ENCODE measurements around the gene CTDSPL. TPM values are rescaled to one million over a fixed set of nuclear protein-coding genes. Genes with fewer than 3 reads are reported as not detected.

Gene CTDSPL
- total and polyA plus RNA-seq, 2 of the 13 experiments (the other 11 are each of a cell fraction or from before 2014, with no cell fraction given): 26.1 to 142 TPM

DNA sequence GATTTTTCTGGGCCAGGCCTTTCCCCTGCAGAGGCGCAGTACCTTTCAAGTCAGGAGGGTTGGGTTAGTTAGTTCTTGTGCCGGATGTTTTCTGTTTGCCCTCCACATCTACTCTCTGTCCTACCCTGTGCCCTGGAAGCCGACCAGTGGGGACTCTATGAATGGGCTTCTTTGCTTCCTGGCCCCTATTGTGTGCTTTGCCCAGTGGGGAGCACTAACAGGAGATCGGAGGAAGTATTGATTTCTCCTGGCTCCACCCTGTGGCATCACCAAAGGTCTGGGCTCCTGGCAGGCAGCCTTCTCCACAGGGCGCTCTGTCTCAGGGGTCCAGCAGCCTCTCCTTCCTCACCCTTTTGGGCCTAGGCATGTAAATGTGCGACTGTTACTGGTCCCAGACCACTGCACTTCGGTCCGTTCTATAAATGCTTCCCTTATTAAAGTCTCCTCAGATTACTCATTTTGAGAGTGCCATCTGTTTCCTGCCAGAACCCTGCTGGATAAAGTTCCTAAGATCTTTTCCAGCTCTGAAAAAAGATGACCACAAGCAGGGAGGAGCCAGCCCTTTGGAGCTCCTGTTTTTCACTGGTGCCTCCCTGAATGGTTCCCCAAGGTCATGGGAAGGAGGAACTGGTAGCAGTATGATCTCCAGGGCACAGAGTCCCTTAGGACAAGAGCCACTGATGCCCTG is 44.5 kb downstream of the CTDSPL start (continued):
- TF ChIP-seq GZF1 (CRISPR knock-in tag; IDR thresholded peaks at IDR 0.05): peak; percentile 47; the same call in 1 of the 2 replicates
- peak; percentile 72; the same call in 1 of the 2 replicates for TF ChIP-seq BRD4 (CRISPR knock-in tag; IDR thresholded peaks at IDR 0.05)
- peak; percentile 98 for TF ChIP-seq ETV5 (CRISPR knock-in tag; IDR thresholded peaks at IDR 0.05; ENCODE audit: borderline replicate concordance)
- peak; percentile 78; the same call in 1 of the 2 replicates for TF ChIP-seq RXRA (CRISPR knock-in tag; IDR thresholded peaks at IDR 0.05)
- no peak; the same call in 1 of the 2 replicates for TF ChIP-seq HIVEP1 (CRISPR knock-in tag; IDR thresholded peaks at IDR 0.05)
- TF ChIP-seq HDAC1 (CRISPR knock-in tag; IDR thresholded peaks at IDR 0.05): peak; percentile 75
- 0 out of 2 replicates have a peak, but pooled peaks have one; percentile 8 for TF ChIP-seq CBFB (CRISPR knock-in tag; IDR thresholded peaks at IDR 0.05)
- TF ChIP-seq KAT8 (CRISPR knock-in tag; IDR thresholded peaks at IDR 0.05): peak; percentile 62
- TF ChIP-seq, protein P1, sequence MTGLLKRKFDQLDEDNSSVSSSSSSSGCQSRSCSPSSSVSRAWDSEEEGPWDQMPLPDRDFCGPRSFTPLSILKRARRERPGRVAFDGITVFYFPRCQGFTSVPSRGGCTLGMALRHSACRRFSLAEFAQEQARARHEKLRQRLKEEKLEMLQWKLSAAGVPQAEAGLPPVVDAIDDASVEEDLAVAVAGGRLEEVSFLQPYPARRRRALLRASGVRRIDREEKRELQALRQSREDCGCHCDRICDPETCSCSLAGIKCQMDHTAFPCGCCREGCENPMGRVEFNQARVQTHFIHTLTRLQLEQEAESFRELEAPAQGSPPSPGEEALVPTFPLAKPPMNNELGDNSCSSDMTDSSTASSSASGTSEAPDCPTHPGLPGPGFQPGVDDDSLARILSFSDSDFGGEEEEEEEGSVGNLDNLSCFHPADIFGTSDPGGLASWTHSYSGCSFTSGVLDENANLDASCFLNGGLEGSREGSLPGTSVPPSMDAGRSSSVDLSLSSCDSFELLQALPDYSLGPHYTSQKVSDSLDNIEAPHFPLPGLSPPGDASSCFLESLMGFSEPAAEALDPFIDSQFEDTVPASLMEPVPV (CRISPR knock-in tag; IDR thresholded peaks at IDR 0.05): no peak
- TF ChIP-seq, protein P2, sequence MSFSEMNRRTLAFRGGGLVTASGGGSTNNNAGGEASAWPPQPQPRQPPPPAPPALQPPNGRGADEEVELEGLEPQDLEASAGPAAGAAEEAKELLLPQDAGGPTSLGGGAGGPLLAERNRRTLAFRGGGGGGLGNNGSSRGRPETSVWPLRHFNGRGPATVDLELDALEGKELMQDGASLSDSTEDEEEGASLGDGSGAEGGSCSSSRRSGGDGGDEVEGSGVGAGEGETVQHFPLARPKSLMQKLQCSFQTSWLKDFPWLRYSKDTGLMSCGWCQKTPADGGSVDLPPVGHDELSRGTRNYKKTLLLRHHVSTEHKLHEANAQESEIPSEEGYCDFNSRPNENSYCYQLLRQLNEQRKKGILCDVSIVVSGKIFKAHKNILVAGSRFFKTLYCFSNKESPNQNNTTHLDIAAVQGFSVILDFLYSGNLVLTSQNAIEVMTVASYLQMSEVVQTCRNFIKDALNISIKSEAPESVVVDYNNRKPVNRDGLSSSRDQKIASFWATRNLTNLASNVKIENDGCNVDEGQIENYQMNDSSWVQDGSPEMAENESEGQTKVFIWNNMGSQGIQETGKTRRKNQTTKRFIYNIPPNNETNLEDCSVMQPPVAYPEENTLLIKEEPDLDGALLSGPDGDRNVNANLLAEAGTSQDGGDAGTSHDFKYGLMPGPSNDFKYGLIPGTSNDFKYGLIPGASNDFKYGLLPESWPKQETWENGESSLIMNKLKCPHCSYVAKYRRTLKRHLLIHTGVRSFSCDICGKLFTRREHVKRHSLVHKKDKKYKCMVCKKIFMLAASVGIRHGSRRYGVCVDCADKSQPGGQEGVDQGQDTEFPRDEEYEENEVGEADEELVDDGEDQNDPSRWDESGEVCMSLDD (CRISPR knock-in tag; IDR thresholded peaks at IDR 0.05; ENCODE audit: borderline replicate concordance): peak; percentile 65; the same call in 1 of the 2 replicates
- TF ChIP-seq MEIS2 (CRISPR knock-in tag; IDR thresholded peaks at IDR 0.05): 0 out of 2 replicates have a peak, but pooled peaks have one; percentile 22
- peak; percentile 94 for TF ChIP-seq GATAD2A (CRISPR knock-in tag; IDR thresholded peaks at IDR 0.05)
- peak; percentile 85 for TF ChIP-seq ZNF350 (CRISPR knock-in tag; IDR thresholded peaks at IDR 0.05; ENCODE audit: borderline replicate concordance, low read depth)
- 0 out of 2 replicates have a peak, but pooled peaks have one; percentile 32 for TF ChIP-seq YEATS4 (CRISPR knock-in tag; IDR thresholded peaks at IDR 0.05; ENCODE audit: borderline replicate concordance)
- TF ChIP-seq, protein P3, sequence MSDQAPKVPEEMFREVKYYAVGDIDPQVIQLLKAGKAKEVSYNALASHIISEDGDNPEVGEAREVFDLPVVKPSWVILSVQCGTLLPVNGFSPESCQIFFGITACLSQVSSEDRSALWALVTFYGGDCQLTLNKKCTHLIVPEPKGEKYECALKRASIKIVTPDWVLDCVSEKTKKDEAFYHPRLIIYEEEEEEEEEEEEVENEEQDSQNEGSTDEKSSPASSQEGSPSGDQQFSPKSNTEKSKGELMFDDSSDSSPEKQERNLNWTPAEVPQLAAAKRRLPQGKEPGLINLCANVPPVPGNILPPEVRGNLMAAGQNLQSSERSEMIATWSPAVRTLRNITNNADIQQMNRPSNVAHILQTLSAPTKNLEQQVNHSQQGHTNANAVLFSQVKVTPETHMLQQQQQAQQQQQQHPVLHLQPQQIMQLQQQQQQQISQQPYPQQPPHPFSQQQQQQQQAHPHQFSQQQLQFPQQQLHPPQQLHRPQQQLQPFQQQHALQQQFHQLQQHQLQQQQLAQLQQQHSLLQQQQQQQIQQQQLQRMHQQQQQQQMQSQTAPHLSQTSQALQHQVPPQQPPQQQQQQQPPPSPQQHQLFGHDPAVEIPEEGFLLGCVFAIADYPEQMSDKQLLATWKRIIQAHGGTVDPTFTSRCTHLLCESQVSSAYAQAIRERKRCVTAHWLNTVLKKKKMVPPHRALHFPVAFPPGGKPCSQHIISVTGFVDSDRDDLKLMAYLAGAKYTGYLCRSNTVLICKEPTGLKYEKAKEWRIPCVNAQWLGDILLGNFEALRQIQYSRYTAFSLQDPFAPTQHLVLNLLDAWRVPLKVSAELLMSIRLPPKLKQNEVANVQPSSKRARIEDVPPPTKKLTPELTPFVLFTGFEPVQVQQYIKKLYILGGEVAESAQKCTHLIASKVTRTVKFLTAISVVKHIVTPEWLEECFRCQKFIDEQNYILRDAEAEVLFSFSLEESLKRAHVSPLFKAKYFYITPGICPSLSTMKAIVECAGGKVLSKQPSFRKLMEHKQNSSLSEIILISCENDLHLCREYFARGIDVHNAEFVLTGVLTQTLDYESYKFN (CRISPR knock-in tag; conservative IDR thresholded peaks at IDR 0.05): peak; percentile 93
- TF ChIP-seq TGIF2 (CRISPR knock-in tag; IDR thresholded peaks at IDR 0.05): peak; percentile 20; the same call in 1 of the 2 replicates
- no peak for TF ChIP-seq ZFP36 (IDR thresholded peaks at IDR 0.05; ENCODE audit: borderline replicate concordance, low read depth, low read length, partially characterized antibody)
- TF ChIP-seq FOXJ3 (CRISPR knock-in tag; IDR thresholded peaks at IDR 0.05; ENCODE audit: borderline replicate concordance): peak; percentile 68
- TF ChIP-seq, protein P4, sequence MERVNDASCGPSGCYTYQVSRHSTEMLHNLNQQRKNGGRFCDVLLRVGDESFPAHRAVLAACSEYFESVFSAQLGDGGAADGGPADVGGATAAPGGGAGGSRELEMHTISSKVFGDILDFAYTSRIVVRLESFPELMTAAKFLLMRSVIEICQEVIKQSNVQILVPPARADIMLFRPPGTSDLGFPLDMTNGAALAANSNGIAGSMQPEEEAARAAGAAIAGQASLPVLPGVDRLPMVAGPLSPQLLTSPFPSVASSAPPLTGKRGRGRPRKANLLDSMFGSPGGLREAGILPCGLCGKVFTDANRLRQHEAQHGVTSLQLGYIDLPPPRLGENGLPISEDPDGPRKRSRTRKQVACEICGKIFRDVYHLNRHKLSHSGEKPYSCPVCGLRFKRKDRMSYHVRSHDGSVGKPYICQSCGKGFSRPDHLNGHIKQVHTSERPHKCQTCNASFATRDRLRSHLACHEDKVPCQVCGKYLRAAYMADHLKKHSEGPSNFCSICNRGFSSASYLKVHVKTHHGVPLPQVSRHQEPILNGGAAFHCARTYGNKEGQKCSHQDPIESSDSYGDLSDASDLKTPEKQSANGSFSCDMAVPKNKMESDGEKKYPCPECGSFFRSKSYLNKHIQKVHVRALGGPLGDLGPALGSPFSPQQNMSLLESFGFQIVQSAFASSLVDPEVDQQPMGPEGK (CRISPR knock-in tag; IDR thresholded peaks at IDR 0.05): peak; percentile 78
- peak; percentile 91; the same call in 1 of the 2 replicates for TF ChIP-seq HNRNPL (IDR thresholded peaks at IDR 0.05; ENCODE audit: low read depth, low read length)

Data from HepG2 (cell line).